ENCODE data around the gene IBA57.

- no peak for TF ChIP-seq TAF1 (IDR thresholded peaks at IDR 0.05; ENCODE audit: borderline replicate concordance, insufficient read depth, low read length)
- TF ChIP-seq POLR2AphosphoS5 (IDR thresholded peaks at IDR 0.05; ENCODE audit: low read depth, low read length): no peak
Observed at GRCh38 chr1:228136901-228137300, 28.7 kb upstream of the IBA57 start.

Data from PFSK-1 (cell line).